Activated naive CD8-positive, alpha-beta T cell treated with anti-CD3 and anti-CD28 coated beads, Interleukin-2, amount 50 U/mL, for 24 hours (primary cell): ENCODE results near the gene STARD9.

ENCODE experiments used
- ATAC-seq: fragments of 150-1000 bp; cut with Tn5 transposase; one replicate; pipeline ENCODE4 v1.10.0; 2021
- DNase-seq: peaks from one replicate; pipeline ENCODE4 v3.0.0; 2021
- H3K27ac Mint-ChIP-seq: one replicate; pipeline ENCODE4 v1.8.0; 2021; ENCODE audit warnings: mild to moderate bottlenecking, mixed read lengths
- H3K27me3 Mint-ChIP-seq: one replicate; pipeline ENCODE4 v1.8.0; 2021; ENCODE audit warnings: mixed read lengths
- H3K36me3 Mint-ChIP-seq: one replicate; pipeline ENCODE4 v1.8.0; 2021; ENCODE audit warnings: low read depth, mixed read lengths
- H3K4me1 Mint-ChIP-seq: one replicate; pipeline ENCODE4 v1.8.0; 2021; ENCODE audit warnings: mixed read lengths
- H3K4me3 Mint-ChIP-seq: one replicate; pipeline ENCODE4 v1.8.0; 2021; ENCODE audit warnings: mild to moderate bottlenecking, moderate library complexity, mixed read lengths
- H3K9me3 Mint-ChIP-seq: one replicate; pipeline ENCODE4 v1.8.0; 2021; ENCODE audit warnings: mixed read lengths

STARD9 gene

GRCh38 chr15:42731461-42731860, 156.1 kb downstream of the STARD9 start:
- DNase-seq, result no peak
- H3K27ac Mint-ChIP-seq, result no peak overlapping the region
- no peaks in the 10 kb centered on the region for H3K27me3 Mint-ChIP-seq
- ATAC-seq, result no peak
- H3K9me3 Mint-ChIP-seq, result no peaks in the 10 kb centered on the region
- H3K4me1 Mint-ChIP-seq, result peaks cover 8% of the 10 kb centered on the region
- peaks cover 30% of the 10 kb centered on the region for H3K36me3 Mint-ChIP-seq
- H3K4me3 Mint-ChIP-seq, result no peak overlapping the region

GRCh38 chr15:42732095-42732827, 156.9 kb downstream of the STARD9 start:
- H3K4me1 Mint-ChIP-seq, result peaks cover 9% of the 10 kb centered on the region
- DNase-seq (no peak), ATAC-seq (no peak)
- H3K4me3 Mint-ChIP-seq, result no peak overlapping the region
- H3K27me3 Mint-ChIP-seq, result no peaks in the 10 kb centered on the region
- H3K27ac Mint-ChIP-seq, result no peak overlapping the region
- H3K36me3 Mint-ChIP-seq, result peaks cover 25% of the 10 kb centered on the region
- no peaks in the 10 kb centered on the region for H3K9me3 Mint-ChIP-seq

- ATAC-seq (no peak), DNase-seq (no peak)
- no peak overlapping the region for H3K4me3 Mint-ChIP-seq
- no peaks in the 10 kb centered on the region for H3K27me3 Mint-ChIP-seq
- H3K27ac Mint-ChIP-seq, result no peak overlapping the region
- H3K9me3 Mint-ChIP-seq, result no peaks in the 10 kb centered on the region
- H3K4me1 Mint-ChIP-seq, result peaks cover 15% of the 10 kb centered on the region
- peaks cover 24% of the 10 kb centered on the region for H3K36me3 Mint-ChIP-seq
Measured at GRCh38 chr15:42733027-42733426, 157.6 kb downstream of the STARD9 start.

GRCh38 chr15:42734076-42734672, 158.8 kb downstream of the STARD9 start:
- ATAC-seq, result no peak
- Mint-ChIP-seq H3K4me3 (peak overlapping the region; percentile 55), H3K9me3 (no peaks in the 10 kb centered on the region), H3K27ac (no peak overlapping the region), H3K36me3 (peaks cover 21% of the 10 kb centered on the region), H3K4me1 (peaks cover 15% of the 10 kb centered on the region), H3K27me3 (no peaks in the 10 kb centered on the region)
- no peak for DNase-seq

- Mint-ChIP-seq H3K36me3 (peaks cover 17% of the 10 kb centered on the region), H3K4me1 (peaks cover 15% of the 10 kb centered on the region), H3K9me3 (no peaks in the 10 kb centered on the region), H3K27me3 (no peaks in the 10 kb centered on the region), H3K4me3 (peak overlapping the region; percentile 78), H3K27ac (peak overlapping the region; percentile 34)
- no peak for DNase-seq
- ATAC-seq, result no peak
Measured at GRCh38 chr15:42735382-42736165, 160.2 kb downstream of the STARD9 start.

GRCh38 chr15:42736178-42736792, 160.9 kb downstream of the STARD9 start:
- H3K4me1 Mint-ChIP-seq, result peaks cover 15% of the 10 kb centered on the region
- DNase-seq (peak; percentile 20), ATAC-seq (peak; percentile 18)
- peak overlapping the region; percentile 78 for H3K4me3 Mint-ChIP-seq
- peaks cover 17% of the 10 kb centered on the region for H3K36me3 Mint-ChIP-seq
- H3K27ac Mint-ChIP-seq, result no peak overlapping the region
- H3K9me3 Mint-ChIP-seq, result no peaks in the 10 kb centered on the region
- H3K27me3 Mint-ChIP-seq, result no peaks in the 10 kb centered on the region

GRCh38 chr15:42736793-42737528, 161.6 kb downstream of the STARD9 start, which contains the start of gene CDAN1:
CDAN1 (minus strand) TSS chr15:42737128; CDS start chr15:42737102, 26 bp downstream.
- ATAC-seq, result peak; percentile 95
- H3K36me3 Mint-ChIP-seq, result peaks cover 17% of the 10 kb centered on the region
- H3K4me1 Mint-ChIP-seq, result peaks cover 15% of the 10 kb centered on the region
- H3K27ac Mint-ChIP-seq, result peak within 1 kb of the TSS; percentile 78
- peak within 1 kb of the TSS; percentile 78 for H3K4me3 Mint-ChIP-seq
- no peaks in the 10 kb centered on the region for H3K27me3 Mint-ChIP-seq
- DNase-seq, result peak; percentile 95
- no peaks in the 10 kb centered on the region for H3K9me3 Mint-ChIP-seq

GRCh38 chr15:42737529-42738328, 162.3 kb downstream of the STARD9 start:
- DNase-seq, result no peak
- peaks cover 14% of the 10 kb centered on the region for H3K36me3 Mint-ChIP-seq

GRCh38 chr15:42741710-42742109, 166.3 kb downstream of the STARD9 start:
- ATAC-seq (no peak), DNase-seq (no peak)
- no peaks in the 10 kb centered on the region for H3K9me3 Mint-ChIP-seq
- H3K27ac Mint-ChIP-seq, result no peak overlapping the region
- peaks cover 4% of the 10 kb centered on the region for H3K36me3 Mint-ChIP-seq
- peaks cover 7% of the 10 kb centered on the region for H3K4me1 Mint-ChIP-seq
- no peaks in the 10 kb centered on the region for H3K27me3 Mint-ChIP-seq
- no peak overlapping the region for H3K4me3 Mint-ChIP-seq

More at GRCh38 chr15:42737529-42738328, 162.3 kb downstream of the STARD9 start:
- H3K9me3 Mint-ChIP-seq, result no peaks in the 10 kb centered on the region
- peak overlapping the region; percentile 78 for H3K4me3 Mint-ChIP-seq
- ATAC-seq, result no peak
- no peaks in the 10 kb centered on the region for H3K27me3 Mint-ChIP-seq
- H3K27ac Mint-ChIP-seq, result peak overlapping the region; percentile 78
- peaks cover 15% of the 10 kb centered on the region for H3K4me1 Mint-ChIP-seq

- DNase-seq (no peak), ATAC-seq (no peak)
- H3K36me3 Mint-ChIP-seq, result peaks cover 4% of the 10 kb centered on the region
- no peaks in the 10 kb centered on the region for H3K9me3 Mint-ChIP-seq
- H3K4me1 Mint-ChIP-seq, result peaks cover 7% of the 10 kb centered on the region
- no peaks in the 10 kb centered on the region for H3K27me3 Mint-ChIP-seq
- no peak overlapping the region for H3K4me3 Mint-ChIP-seq
- H3K27ac Mint-ChIP-seq, result no peak overlapping the region
Measured at GRCh38 chr15:42742149-42742548, 166.7 kb downstream of the STARD9 start.

GRCh38 chr15:42744195-42744594, 168.8 kb downstream of the STARD9 start:
- no peaks in the 10 kb centered on the region for H3K4me1 Mint-ChIP-seq
- no peak overlapping the region for H3K27ac Mint-ChIP-seq
- ATAC-seq, result no peak
- no peak for DNase-seq
- H3K4me3 Mint-ChIP-seq, result no peak overlapping the region
- H3K36me3 Mint-ChIP-seq, result peaks cover 4% of the 10 kb centered on the region
- no peaks in the 10 kb centered on the region for H3K27me3 Mint-ChIP-seq
- H3K9me3 Mint-ChIP-seq, result no peaks in the 10 kb centered on the region

GRCh38 chr15:42749266-42749665, 173.9 kb downstream of the STARD9 start:
- Mint-ChIP-seq H3K36me3 (peaks cover 38% of the 10 kb centered on the region), H3K27me3 (no peaks in the 10 kb centered on the region), H3K4me3 (no peak overlapping the region), H3K9me3 (peaks cover 5% of the 10 kb centered on the region), H3K27ac (no peak overlapping the region), H3K4me1 (no peaks in the 10 kb centered on the region)
- no peak for DNase-seq
- ATAC-seq, result no peak

- no peaks in the 10 kb centered on the region for H3K27me3 Mint-ChIP-seq
- no peak overlapping the region for H3K4me3 Mint-ChIP-seq
- H3K36me3 Mint-ChIP-seq, result peaks cover 38% of the 10 kb centered on the region
- no peaks in the 10 kb centered on the region for H3K4me1 Mint-ChIP-seq
- H3K9me3 Mint-ChIP-seq, result peaks cover 5% of the 10 kb centered on the region
- ATAC-seq (no peak), DNase-seq (no peak)
- H3K27ac Mint-ChIP-seq, result no peak overlapping the region
Measured at GRCh38 chr15:42750306-42750705, 174.9 kb downstream of the STARD9 start.
